ENCODE results near the gene FRMD8. TPM values are rescaled to one million over a fixed set of nuclear protein-coding genes. Genes with fewer than 3 reads are reported as not detected.

FRMD8 gene
- total and polyA plus RNA-seq, 2 of the 8 experiments (the other 6 are each of a cell fraction or from before 2014, with no cell fraction given): 15.0 to 19.2 TPM

GRCh38 chr11:65373839-65374580, 12.4 kb upstream of the FRMD8 start (continued):
- TF ChIP-seq EGR1 (IDR thresholded peaks at IDR 0.05; ENCODE audit: borderline replicate concordance, low read depth, low read length) (no peak), ATF2 (IDR thresholded peaks at IDR 0.05; ENCODE audit: low read length) (no peak)

All from H1 (cell line).